ENCODE measurements around the gene ACP4. TPM values are rescaled to one million over a fixed set of nuclear protein-coding genes. Genes with fewer than 3 reads are reported as not detected.

The ACP4 gene
- total and polyA plus RNA-seq, 2 donors (not counting 1 experiment from before 2014, with no cell fraction given): not detected

DNA sequence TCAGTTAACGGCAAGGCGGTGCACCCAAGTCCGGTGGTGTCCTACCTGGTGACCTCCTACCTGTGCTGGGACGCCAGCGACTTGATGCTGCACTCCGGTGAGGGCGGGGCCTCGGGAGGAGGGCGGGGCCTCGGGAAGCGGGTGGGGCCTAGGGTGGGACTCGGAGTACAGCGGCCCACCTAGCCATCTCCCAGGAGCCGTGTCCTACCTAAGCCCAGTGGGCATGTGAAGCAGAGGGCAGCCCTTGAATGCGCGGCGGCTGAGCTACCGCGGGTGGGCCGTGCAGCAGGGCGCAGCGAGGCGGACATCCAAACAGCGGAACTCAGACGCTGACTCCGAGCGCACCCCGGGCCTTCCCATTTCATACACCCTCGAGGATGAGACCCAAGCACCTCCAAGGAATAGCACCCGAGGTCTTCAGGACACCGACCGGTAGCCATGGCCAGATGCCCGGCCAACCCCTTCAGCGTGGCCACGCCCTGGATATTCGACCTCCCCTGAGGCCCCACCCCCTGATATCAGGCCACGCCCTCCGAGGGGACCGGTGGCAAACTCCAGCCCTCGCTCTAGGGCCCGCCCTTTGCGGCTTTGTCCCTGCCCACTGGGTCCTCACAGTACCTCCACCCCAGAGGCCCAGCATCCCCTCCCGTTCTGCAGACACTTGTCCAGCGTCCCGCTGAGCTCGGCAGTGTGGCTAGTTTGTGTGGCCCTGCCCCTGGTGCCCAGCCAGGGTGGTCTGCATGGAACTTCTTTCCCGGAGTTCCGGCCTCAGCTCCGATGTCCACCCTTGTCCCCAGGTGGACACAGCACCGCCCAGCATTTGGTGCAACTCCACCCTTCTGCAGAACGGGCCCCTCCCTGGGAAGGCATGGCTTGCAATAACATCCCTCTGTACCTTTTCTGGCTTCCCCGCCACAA is 28.0 kb downstream of the ACP4 start:
- 9% methylated on average over 51 of the region's 52 CpGs for WGBS (ENCODE audit: insufficient coverage)
- Mint-ChIP-seq H3K27me3 (peaks cover 22% of the 10 kb centered on the region), H3K4me1 (peaks cover 63% of the 10 kb centered on the region), H3K27ac (peak overlapping the region; percentile 90), H3K4me3 (peak overlapping the region; percentile 93), H3K9me3 (ENCODE audit: insufficient read depth) (no peaks in the 10 kb centered on the region)
- peak overlapping the region; percentile 66 for H3K9ac ChIP-seq (ENCODE audit: low read length)
- DNase-seq: peak; percentile 77
- intact Hi-C loops (cut with micrococcal nuclease): loop anchor here (1.0 to 5.0 kb wide), 3 partner anchors 13 to 79 kb away; no protein-coding TSS in a partner anchor
- peak overlapping the region in 1 of 2 donors; percentile 29 for H3K27ac ChIP-seq (ENCODE audit: low read length in 2 of 2)
- peaks cover 45 to 53% of the 10 kb centered on the region in 2 donors for H3K4me1 ChIP-seq (ENCODE audit: control insufficient read depth in 2 of 2, insufficient read depth in 2 of 2, low read length in 2 of 2)
- H2AFZ ChIP-seq (ENCODE audit: insufficient read depth, low read depth, low read length, poor library complexity, severe bottlenecking): peak overlapping the region; percentile 72
- H3K4me2 ChIP-seq (replicated peaks; ENCODE audit: low read depth, low read length, poor library complexity, severe bottlenecking): peak overlapping the region; percentile 75
- H3K79me2 ChIP-seq (ENCODE audit: control insufficient read depth, insufficient read depth, low read length): no peaks in the 10 kb centered on the region
- H3K9me3 ChIP-seq (ENCODE audit: control extremely low read depth in 1 of 3, control insufficient read depth in 2 of 3, insufficient read depth in 1 of 3, low read length in 2 of 3): peaks cover 0 to 16% (median 0%) of the 10 kb centered on the region in 3 donors
- TF ChIP-seq EZH2 (IDR thresholded peaks at IDR 0.05; ENCODE audit: borderline replicate concordance, insufficient read depth, low read depth, low read length, poor library complexity, severe bottlenecking) (no peak), CTCF (IDR thresholded peaks at IDR 0.05) (no peak)
- peak overlapping the region in 4 of 5 experiments; percentile 60 to 76 (median 67) for H3K4me3 ChIP-seq (ENCODE audit: control extremely low read depth in 1 of 5, extremely low read depth in 1 of 5, insufficient read depth in 1 of 5, low read depth in 2 of 5, low read length in 4 of 5)
- peaks cover 0 to 36% (median 2%) of the 10 kb centered on the region in 4 experiments for H3K27me3 ChIP-seq (replicated peaks in 1 of 4; ENCODE audit: control extremely low read depth in 1 of 4, control insufficient read depth in 3 of 4, insufficient read depth in 4 of 4, low read length in 3 of 4)
- H3K36me3 ChIP-seq (replicated peaks in 1 of 2; ENCODE audit: control extremely low read depth in 1 of 2, control insufficient read depth in 1 of 2, extremely low read depth in 1 of 2, insufficient read depth in 2 of 2, low read length in 1 of 2): no peaks in the 10 kb centered on the region
- CTCF ChIA-PET: interaction anchor here (3.1 kb wide), 1 partner anchor 104 kb away, joined by 13 read pairs; no protein-coding TSS in a partner anchor
- peak; percentile 69 for ATAC-seq (ENCODE audit: low read depth)
- POLR2A ChIA-PET: interaction anchor here (1.5 kb wide), 1 partner anchor 13 kb away, joined by 11 read pairs; no protein-coding TSS in a partner anchor
- no peaks in the 10 kb centered on the region for H4K20me1 ChIP-seq (ENCODE audit: control insufficient read depth, insufficient read depth, low read length, poor library complexity, severe bottlenecking)
